Aorta (tissue), 5 donors: ENCODE data around the gene DPEP2NB. TPM values are rescaled to one million over a fixed set of nuclear protein-coding genes. Genes with fewer than 3 reads are reported as not detected.

ENCODE experiments used
- ATAC-seq: fragments of 200-7000 bp; cut with Tn5 transposase; one replicate; pipeline ENCODE4 v1.9.1; 2022; ENCODE audit warnings: moderate library complexity; ENCODE audit not compliant: low FRiP score
- DNase-seq, 2 donors: peaks; one replicate each; pipeline ENCODE4 v3.0.0-alpha.2; 2020
- H3K27ac ChIP-seq, 2 donors: one replicate each; pipeline ENCODE4 v1.5.1; 2013; ENCODE audit warnings: low read length in 2 of 2, mild to moderate bottlenecking in 2 of 2, moderate library complexity in 2 of 2, control low read depth in 1 of 2, inconsistent platforms in 1 of 2, low read depth in 1 of 2
- H3K27me3 ChIP-seq, 2 donors: one replicate each; pipeline ENCODE4 v1.6.1; 2013; ENCODE audit warnings: control low read depth in 1 of 2, low read length in 1 of 2, mild to moderate bottlenecking in 1 of 2, moderate library complexity in 1 of 2; ENCODE audit not compliant: insufficient read depth in 2 of 2, control insufficient read depth in 1 of 2
- H3K36me3 ChIP-seq, 2 donors: one replicate each; pipeline ENCODE4 v1.6.1; 2013; ENCODE audit warnings: control low read depth in 1 of 2, low read length in 1 of 2, mild to moderate bottlenecking in 1 of 2; ENCODE audit not compliant: insufficient read depth in 2 of 2, control insufficient read depth in 1 of 2
- H3K4me1 ChIP-seq, 2 donors: one replicate each; pipeline ENCODE4 v1.6.1; 2013; ENCODE audit warnings: low read length in 2 of 2, control low read depth in 1 of 2, mild to moderate bottlenecking in 1 of 2, moderate library complexity in 1 of 2; ENCODE audit not compliant: insufficient read depth in 2 of 2, control insufficient read depth in 1 of 2
- H3K4me3 ChIP-seq, 2 donors: one replicate each; pipeline ENCODE4 v1.5.1; 2013; ENCODE audit warnings: low read length in 2 of 2, control low read depth in 1 of 2, mild to moderate bottlenecking in 1 of 2
- H3K9me3 ChIP-seq: one replicate; pipeline ENCODE4 v1.6.1; 2013; ENCODE audit warnings: mild to moderate bottlenecking, low read length; ENCODE audit not compliant: control insufficient read depth
- WGBS, 2 donors: extraction: QIAGEN DNeasy Blood & Tissue Kit; methylation state at CpG; one replicate each; pipeline ENCODE4 v1.1.7; 2013; 5-methylcytosine and 5-hydroxymethylcytosine counted together
- intact Hi-C, 2 donors: fragments of 100-400 bp; cut with DNase I; formaldehyde crosslinking; loops; one replicate each; pipeline versions ENCODE4 v1.14.2 to v1.15.0; 2022
- polyA plus RNA-seq, 2 donors: library from polyadenylated mRNA; stranded (reverse); fragments of 200-250 nt; gene quantifications; one replicate each; pipeline ENCODE4 v1.2.3, GENCODE V29; 2013
- total RNA-seq, 2 donors: library from RNA; stranded (reverse); fragmentation: NEBNext Ultra II Directional; extraction: Animal tissue kit (Norgen Biotek cat#: 25700); gene quantifications; one replicate each; pipeline ENCODE4 v1.2.1, GENCODE V29; 2021
- donor health status: healthy with polysubstance abuse.
- donor health status: Bipolar disorder and iron deficiency.
- donor health status: DM: no; HTN: no; CAD: no.
- donor health status: DM: no; HTN: no; CAD: no.
- donor health status: DM: yes; HTN: yes; CAD: no.

DPEP2NB gene
- total and polyA plus RNA-seq, 4 donors = not detected

GRCh38 chr16:67993207-67994039 lies 22.3 kb downstream of the DPEP2NB start:
- Histone ChIP-seq H3K36me3 (no peaks in the 10 kb centered on the region), H3K4me1 (no peaks in the 10 kb centered on the region), H3K9me3 (no peaks in the 10 kb centered on the region), H3K27me3 (no peaks in the 10 kb centered on the region), H3K27ac (no peak overlapping the region), H3K4me3 (no peak overlapping the region)
- WGBS, 2 donors = 15 to 24% methylated on average over 22 to 39 of the region's 39 CpGs
- ATAC-seq (peak; percentile 95), DNase-seq (peak; percentile 90 to 93)
- intact Hi-C loops = loop anchor here (1.0 to 2.0 kb wide), 3 partner anchors 47 to 236 kb away; no protein-coding TSS in a partner anchor

GRCh38 chr16:67992661-67993206 lies 23.0 kb downstream of the DPEP2NB start:
- intact Hi-C loops = loop anchor here (1.0 to 2.0 kb wide), 3 partner anchors 48 to 237 kb away; no protein-coding TSS in a partner anchor
- H3K4me3 ChIP-seq = no peak overlapping the region
- no peaks in the 10 kb centered on the region for H3K36me3 ChIP-seq
- ATAC-seq (peak; percentile 26), DNase-seq (no peak)
- no peak overlapping the region for H3K27ac ChIP-seq
- H3K9me3 ChIP-seq = no peaks in the 10 kb centered on the region
- no peaks in the 10 kb centered on the region for H3K4me1 ChIP-seq
- no peaks in the 10 kb centered on the region for H3K27me3 ChIP-seq
- WGBS, 2 donors = 71 to 75% methylated on average over 20 of the region's 20 CpGs

- Histone ChIP-seq H3K4me1 (no peaks in the 10 kb centered on the region), H3K36me3 (no peaks in the 10 kb centered on the region), H3K4me3 (no peak overlapping the region), H3K27ac (no peak overlapping the region), H3K27me3 (no peaks in the 10 kb centered on the region), H3K9me3 (no peaks in the 10 kb centered on the region)
- DNase-seq (no peak), ATAC-seq (no peak)
- intact Hi-C loops = no loop called here
- 87% methylated on average over 6 of the region's 6 CpGs for WGBS, 2 donors
Measured at GRCh38 chr16:67990018-67990386, 25.7 kb downstream of the DPEP2NB start.

GRCh38 chr16:67989322-67990017 lies 26.2 kb downstream of the DPEP2NB start:
- Histone ChIP-seq H3K4me3 (no peak overlapping the region), H3K36me3 (no peaks in the 10 kb centered on the region), H3K9me3 (no peaks in the 10 kb centered on the region), H3K4me1 (no peaks in the 10 kb centered on the region), H3K27me3 (no peaks in the 10 kb centered on the region), H3K27ac (no peak overlapping the region)
- no peak for ATAC-seq
- intact Hi-C loops = no loop called here
- DNase-seq = no peak
- 85 to 86% methylated on average over 8 of the region's 8 CpGs for WGBS, 2 donors

GRCh38 chr16:67988675-67989074 lies 27.0 kb downstream of the DPEP2NB start:
- no peaks in the 10 kb centered on the region for H3K36me3 ChIP-seq
- intact Hi-C loops = no loop called here
- ATAC-seq (no peak), DNase-seq (no peak)
- 71 to 83% methylated on average over 3 of the region's 3 CpGs for WGBS, 2 donors
- H3K9me3 ChIP-seq = no peaks in the 10 kb centered on the region
- no peaks in the 10 kb centered on the region for H3K27me3 ChIP-seq
- no peak overlapping the region for H3K4me3 ChIP-seq
- no peak overlapping the region for H3K27ac ChIP-seq
- no peaks in the 10 kb centered on the region for H3K4me1 ChIP-seq

- DNase-seq (no peak), ATAC-seq (no peak)
- Histone ChIP-seq H3K4me1 (no peaks in the 10 kb centered on the region), H3K9me3 (no peaks in the 10 kb centered on the region), H3K4me3 (no peak overlapping the region), H3K27me3 (no peaks in the 10 kb centered on the region), H3K27ac (no peak overlapping the region), H3K36me3 (no peaks in the 10 kb centered on the region)
- intact Hi-C loops = no loop called here
- whole genome bisulfite sequencing, 2 donors = 73 to 77% methylated on average over 11 of the region's 11 CpGs
Measured at GRCh38 chr16:67987460-67988160, 28.1 kb downstream of the DPEP2NB start.

GRCh38 chr16:67986949-67987348 lies 28.8 kb downstream of the DPEP2NB start:
- intact Hi-C loops = no loop called here
- no peaks in the 10 kb centered on the region for H3K36me3 ChIP-seq
- WGBS, 2 donors = 87 to 90% methylated on average over 5 of the region's 5 CpGs
- no peaks in the 10 kb centered on the region for H3K9me3 ChIP-seq
- H3K4me1 ChIP-seq = no peaks in the 10 kb centered on the region
- no peaks in the 10 kb centered on the region for H3K27me3 ChIP-seq
- no peak for DNase-seq
- no peak overlapping the region for H3K4me3 ChIP-seq
- no peak overlapping the region for H3K27ac ChIP-seq
- no peak for ATAC-seq

- no peaks in the 10 kb centered on the region for H3K27me3 ChIP-seq
- 94 to 95% methylated on average over 49 of the region's 49 CpGs for WGBS, 2 donors
- no peak overlapping the region for H3K4me3 ChIP-seq
- no peaks in the 10 kb centered on the region for H3K9me3 ChIP-seq
- intact Hi-C loops = no loop called here
- no peak overlapping the region for H3K27ac ChIP-seq
- DNase-seq (no peak), ATAC-seq (no peak)
- no peaks in the 10 kb centered on the region for H3K36me3 ChIP-seq
- no peaks in the 10 kb centered on the region for H3K4me1 ChIP-seq
Measured at GRCh38 chr16:67982011-67982696, 33.6 kb downstream of the DPEP2NB start.
